GM19438 (cell line): ENCODE data around the gene PSME4.
"Not testable (repeated sequence)": the region's sequence is repeated elsewhere in the genome, so short reads cannot be mapped to it uniquely, and the experiment has no call there.

Source experiments
- ATAC-seq: cut with Tn5 transposase; IDR thresholded peaks from one replicate; pipeline ENCODE4 v1.9.1; 2021; ENCODE audit warnings: low read depth; ENCODE audit not compliant: unreplicated experiment

The PSME4 gene

DNA sequence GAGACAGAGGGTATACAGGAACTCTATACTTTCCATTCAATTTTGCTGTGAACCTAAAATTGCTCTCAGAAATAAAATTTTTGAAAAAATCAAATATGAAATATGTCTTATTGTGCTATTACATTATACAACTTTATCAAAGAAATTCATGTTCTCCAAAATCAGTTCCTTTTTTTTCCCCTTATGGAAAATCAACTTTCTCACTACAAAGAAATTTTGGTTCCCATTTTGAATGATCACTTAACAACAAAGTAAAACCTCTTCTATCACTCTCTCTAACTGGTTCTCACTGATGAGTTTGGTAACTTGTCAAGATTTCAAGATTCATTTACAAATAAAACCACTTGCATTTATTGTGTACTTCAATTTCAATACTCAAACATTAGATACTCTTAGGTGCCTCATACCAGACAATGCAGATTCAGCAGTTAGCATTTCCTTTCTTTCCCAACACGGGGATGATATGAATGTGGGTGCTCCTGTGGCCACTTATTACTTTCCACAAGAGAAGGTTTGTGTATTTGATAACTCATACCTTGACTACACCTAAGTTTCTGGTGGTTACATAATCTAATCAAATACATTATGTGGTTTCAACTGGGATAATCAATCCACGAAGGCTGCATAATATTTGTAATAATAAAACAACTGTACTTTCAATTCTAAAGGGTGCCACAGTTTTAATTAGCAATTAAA, 6.4 kb downstream of the PSME4 start:
- ATAC-seq, result no peak

DNA sequence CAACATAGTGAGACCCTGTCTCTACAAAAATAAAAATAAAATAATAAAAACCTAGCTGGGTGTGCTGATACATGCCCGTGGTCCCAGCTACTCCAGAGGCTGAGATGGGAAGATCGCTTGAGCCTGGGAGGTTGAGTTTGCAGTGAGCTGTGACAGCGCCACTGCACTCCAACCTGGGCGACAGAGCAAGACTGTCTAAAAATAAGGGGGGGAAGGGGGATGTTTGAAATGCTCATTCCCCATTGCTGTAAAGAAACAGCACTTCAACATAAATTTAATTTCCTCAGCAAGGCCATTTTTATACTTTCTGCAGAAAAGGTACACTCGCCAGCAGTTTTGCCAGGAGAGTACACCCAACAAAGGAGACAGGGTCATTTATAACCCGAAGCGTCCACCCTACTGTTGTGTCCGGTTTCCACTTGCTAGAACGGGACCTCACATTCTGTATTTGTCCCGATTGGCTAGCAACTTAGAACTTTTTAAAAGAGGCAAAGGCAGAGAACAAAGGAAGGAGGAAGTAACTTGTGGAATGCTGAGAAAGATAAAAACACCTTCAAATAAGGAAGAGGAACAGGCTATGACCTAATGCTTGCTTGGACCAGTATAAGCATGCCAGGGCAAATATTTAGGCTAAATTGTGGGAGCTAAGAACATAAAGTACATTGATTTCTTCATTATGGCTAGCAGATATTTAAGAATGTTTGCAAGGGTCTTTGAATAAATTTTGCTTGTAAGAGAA, 9.1 kb downstream of the PSME4 start:
- not testable (repeated sequence) for ATAC-seq

DNA sequence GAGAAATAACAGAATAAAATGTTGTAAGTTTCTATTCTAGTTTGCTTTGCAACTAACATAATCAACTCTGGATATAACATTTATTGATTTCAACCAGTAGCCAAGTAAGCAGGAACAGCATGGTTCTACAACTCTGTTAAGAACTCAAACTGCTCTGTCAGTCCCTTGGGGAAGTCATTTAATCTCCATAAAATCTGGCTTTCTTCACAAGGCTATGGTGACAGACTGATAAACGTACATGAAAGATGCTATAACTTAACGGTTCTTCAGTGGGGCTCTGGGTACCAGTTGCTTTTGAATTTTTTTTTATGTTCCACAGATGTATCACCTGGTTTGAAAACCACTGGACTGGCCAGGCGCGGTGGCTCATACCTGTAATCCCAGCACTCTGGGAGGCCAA, 10.3 kb downstream of the PSME4 start:
- ATAC-seq, result no peak

DNA sequence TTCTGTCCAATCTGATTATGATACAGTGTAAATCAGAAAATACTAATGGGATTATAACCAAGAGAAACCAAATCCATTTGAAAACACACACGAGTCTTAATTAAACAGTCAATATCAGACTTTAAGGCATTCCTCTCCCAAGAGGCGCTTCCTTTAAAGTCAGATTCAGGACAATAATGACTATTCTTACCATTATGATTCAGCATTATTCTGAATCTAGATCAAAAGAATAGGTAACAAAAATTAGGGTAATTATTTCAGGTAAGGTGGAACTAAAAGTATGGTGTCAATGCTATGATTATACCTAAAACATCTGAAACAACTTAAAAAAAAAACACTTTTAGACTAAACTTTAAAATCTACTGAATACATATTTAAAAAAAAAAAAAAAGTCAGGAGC, 12.3 kb downstream of the PSME4 start:
- ATAC-seq, result no peak

DNA sequence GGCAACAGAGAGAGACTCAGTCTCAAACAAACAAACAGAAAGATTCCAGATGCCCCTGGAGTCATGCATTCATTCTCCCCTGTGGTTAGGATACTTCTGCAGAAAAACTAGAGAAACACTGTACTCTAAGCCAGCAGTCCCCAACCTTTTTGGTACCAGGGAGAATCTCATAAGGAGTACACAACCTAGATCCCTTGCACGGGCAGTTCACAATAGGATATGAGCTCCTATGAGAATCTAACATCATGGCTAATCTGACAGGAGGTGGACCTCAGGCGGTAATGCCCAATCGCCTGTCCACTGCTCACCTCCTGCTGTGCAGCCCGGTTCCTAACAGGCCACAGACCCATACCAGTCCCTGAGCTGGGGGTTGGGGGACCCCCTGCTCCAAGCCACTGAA, 18.3 kb downstream of the PSME4 start:
- no peak for ATAC-seq

DNA sequence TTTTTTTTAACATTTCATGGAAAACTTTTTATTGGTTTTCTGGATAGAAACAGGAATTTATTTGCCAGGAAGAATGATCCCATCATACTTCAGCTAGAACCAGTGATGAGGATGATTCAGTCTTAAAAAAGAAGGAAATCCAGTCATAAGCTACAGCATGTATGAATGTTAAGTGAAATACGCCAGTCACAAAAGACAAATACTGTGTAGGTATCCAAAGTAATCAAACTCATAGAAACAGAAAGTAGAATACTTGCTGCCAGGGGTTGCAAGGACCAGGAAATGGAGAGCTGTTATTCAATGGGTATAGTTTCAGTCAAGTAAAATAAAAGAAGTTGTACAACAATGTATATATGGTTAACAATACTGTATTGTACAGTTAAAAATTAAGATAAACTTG, 21.3 kb downstream of the PSME4 start:
- no peak for ATAC-seq

DNA sequence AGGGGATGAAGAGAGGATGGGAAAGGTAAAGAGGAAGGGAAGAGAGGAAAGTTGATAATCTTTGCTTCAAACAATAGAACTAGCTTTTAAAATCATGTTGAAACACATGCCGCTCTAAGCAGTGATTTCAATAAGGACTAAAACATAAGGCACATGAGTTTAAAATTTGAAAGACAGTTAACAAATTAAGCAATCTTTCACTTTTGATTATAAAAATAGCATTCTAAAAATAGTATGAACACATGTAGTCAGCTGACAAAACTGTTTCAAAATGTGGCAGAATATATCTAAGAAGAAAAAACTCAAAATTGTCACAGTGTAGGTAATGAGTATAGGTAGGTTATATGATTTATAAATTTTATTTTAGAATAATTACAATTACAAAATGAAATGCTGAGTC, 25.3 kb downstream of the PSME4 start:
- no peak for ATAC-seq

DNA sequence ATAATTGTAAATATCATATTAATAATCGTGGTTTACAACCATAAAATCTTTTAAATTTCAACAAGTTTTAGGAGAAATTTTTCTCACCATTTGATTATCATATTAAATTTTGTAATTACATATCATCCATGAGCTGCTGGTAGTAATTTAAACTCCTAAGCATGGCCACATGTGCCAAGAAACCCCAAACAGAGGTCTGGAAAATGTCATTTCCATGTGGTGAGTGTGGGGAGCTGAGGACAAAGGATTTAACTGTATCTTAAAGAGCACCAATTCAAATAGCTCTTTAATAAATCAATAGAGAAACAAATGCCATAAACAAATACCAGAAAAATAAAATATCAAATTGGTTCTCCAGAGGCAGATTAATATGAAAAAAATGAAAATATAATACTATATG, 26.3 kb downstream of the PSME4 start:
- no peak for ATAC-seq

DNA sequence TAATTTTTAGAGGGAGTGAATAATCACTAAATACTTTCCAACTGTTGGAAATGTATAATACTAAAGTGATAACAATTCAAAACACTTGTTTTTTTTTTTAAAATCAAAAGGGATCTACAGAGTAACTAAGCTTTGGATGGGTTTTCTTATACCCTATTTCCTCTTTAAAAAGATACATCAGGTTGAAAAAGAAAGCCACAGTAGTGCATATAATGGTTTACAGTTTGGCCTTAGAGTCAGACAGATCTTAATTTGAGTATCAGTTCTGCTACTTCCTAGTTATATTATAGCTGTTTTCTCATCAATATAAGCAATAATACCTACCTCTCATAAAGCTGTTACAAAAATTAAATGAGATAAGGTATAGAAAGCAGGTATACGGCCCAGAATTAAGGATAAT, 28.5 kb downstream of the PSME4 start:
- ATAC-seq, result no peak

DNA sequence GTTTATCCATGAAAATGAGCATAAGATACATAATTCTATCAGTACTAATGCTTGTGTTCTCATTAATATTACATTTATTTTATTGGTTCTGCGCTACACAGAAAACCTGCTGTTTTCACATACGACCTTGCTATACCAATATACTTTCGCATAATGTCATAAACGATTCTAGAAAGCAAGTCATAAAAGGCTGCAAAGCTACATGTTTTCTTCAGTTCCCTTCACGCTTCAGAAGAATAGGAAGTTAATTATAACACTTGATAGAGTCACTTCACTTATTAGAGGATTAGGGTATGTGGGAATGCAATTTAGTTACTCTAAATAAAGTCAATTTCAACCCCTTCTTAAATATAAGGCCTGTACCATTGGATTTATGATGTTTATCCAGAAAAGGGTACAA, 29.0 kb downstream of the PSME4 start:
- ATAC-seq, result no peak

DNA sequence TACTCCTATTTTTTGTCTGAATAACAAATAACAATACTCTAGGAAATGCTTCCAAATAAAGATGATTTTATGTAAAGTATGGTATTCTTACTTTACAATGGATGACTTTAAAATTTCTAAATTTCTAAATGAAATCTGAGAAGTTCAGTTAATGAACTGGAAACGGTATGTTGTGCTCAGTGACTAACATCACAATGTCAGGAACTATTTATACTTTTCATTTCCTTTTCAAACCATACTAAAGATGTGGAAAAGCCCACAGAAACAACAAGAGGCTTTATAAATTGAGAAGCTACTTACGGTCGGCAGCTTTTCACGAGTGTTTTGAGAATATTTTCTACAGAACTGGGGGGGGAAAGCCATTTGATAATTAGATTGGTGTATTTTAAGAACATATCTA, 31.1 kb downstream of the PSME4 start:
- ATAC-seq, result no peak

DNA sequence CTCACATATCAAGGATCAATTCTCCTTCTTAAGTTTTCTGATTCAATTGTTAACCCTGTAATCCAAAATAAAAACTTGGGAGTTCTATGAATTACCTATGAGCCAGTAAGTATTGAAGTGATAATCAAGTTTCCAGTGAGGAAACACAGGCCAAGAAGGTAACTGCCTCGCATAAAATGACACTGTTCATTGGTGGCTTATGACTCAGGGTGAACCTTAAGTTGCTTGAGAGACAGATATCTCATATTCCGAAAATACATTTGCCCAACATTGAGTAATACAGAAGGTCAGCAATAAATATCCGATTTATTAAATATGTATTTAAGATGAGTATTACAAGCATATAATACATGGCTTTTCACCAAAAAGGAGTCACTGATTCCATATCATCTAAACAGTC, 31.9 kb downstream of the PSME4 start:
- ATAC-seq, result no peak

DNA sequence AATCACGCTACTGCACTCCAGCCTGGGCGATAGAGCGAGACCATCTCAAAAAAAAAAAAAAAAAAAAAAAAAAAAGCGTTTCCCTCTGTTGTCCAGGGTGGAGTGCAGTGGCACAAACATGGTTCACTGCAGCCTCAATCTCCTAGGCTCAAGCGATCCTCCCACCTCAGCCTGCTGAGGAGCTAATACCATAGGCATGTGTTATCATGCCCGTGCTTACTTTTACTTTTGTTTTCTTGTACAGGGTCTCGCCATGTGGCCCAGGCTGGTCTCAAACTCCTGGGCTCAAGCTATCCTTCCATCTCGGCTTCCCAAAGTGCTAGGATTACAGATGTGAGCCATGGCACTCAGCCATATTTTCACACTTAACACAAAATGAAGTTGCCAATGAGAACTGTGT, 37.5 kb downstream of the PSME4 start:
- ATAC-seq, result no peak

DNA sequence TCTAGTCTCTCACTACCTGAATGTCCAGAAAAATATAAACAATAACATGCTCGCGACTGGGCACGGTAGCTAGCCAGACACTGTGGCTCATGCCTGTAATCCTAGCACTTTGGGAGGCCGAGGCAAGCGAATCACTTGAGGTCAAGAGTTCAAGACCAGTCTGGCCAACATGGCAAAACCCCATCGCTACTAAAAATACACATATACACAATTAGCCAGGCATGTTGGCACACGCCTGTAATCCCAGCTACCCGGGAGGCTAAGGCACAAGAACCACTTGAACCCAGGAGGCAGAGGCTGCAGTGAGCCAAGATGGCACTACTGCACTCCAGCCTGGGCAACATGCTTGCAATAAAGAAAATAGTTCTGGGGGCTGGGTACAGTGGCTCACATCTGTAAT, 44.5 kb downstream of the PSME4 start:
- not testable (repeated sequence) for ATAC-seq

DNA sequence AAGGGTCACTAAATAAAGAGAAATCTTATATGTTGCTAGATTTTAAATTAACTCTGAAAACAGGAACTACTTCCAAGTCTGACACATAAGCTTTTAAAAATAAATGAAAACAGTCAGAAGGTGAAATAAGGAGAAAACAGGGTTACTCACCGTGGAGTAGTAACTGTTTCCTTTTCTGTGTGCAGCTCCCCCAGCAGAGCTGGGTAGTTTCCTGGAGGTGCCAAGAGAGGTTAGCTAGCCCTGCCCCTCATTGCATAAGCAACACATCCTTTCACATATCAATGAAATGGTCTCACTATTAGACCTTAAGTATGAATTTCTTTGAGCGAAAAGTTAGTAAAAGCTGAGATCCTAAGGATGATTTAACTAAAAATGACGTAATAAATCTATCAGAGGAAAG, 57.1 kb downstream of the PSME4 start:
- ATAC-seq, result peak; percentile 69

DNA sequence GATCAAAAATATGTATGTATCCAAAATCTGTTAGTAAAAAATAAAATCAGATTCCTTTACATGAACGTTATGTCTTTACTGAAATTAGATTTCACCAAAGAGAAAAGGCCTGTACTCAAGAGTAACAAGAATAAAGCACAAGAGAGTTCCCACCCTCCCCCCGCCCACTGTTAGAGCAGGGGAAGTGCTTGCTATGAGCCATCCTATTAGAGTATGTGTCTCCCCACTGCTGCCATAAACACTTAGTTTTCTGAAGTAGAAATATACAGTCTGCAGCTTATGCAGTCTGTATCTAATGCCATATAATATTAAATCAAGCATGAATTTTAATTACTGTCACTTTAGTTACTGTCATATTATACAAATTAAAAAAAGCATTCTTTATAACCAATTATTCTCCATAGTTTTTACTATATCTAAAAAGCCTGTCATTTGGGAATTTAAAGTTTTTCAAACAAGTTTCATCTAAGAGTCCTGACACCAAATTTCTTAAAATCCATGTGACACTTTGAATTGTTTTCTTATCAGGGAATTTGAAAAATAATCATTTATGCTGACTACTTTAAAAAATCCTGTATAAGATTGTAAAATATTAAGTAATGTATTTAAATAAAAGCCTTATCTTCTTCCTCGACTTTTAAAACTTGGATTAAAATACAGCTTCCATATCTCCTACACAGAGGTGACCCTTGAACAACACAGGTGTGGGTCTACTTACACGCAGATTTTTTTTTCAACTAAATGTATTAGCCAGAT, 59.2 kb downstream of the PSME4 start:
- no peak for ATAC-seq

DNA sequence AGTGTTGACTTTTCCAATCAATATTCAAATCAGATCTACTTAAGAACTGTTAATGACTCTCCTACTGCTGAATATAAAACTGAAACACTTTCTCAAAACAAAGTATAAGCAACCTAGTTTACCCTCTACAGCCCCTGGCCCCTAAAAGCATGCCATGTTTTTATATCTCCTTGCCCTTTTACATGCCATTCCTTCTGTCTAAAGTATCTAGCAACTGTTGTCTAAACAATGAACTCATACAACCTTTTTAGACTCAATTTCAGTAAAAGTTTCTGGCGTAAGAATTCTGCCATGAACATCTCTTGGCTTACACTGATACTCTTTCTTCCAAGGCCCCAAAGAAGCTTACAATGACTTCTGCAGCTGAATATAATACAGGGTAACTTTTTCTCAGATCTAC, 63.2 kb downstream of the PSME4 start:
- no peak for ATAC-seq

DNA sequence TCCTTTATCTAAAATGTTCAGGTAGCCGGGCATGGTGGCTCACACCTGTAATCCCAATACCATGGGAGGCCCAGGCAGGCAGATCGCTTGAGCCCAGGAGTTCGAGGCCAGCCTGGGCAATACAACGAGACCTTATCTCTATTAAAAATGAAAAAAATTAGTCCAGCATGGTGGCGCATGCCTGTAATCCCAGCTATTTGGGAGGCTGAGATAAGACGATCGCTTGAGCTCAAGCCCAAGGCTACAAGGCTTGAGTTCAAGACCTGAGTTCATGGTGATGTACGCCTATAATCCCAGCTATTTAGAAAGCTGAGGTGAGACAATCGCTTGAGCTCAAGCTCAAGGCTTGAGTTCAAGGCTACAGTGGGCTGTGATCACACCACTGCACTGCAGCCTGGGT, 65.4 kb downstream of the PSME4 start:
- no peak for ATAC-seq

DNA sequence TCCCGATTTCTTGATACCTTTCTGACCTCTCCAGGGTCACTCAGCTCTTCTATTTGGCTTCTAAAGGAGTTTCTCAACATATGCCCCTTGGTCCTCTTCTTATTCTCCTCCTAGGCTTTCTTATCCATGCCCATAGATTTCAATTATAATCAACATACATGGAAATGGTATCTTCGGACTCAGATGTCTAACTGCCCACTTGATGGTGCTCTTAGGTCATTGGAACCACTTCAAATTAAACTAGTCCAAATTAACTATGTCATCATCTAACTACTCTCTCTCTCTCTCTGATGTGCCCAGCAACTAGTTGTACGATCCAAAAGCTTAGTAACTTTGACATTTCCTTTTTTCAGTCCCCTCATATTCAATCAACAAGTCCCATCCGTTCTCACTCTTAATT, 67.8 kb downstream of the PSME4 start:
- ATAC-seq, result no peak

DNA sequence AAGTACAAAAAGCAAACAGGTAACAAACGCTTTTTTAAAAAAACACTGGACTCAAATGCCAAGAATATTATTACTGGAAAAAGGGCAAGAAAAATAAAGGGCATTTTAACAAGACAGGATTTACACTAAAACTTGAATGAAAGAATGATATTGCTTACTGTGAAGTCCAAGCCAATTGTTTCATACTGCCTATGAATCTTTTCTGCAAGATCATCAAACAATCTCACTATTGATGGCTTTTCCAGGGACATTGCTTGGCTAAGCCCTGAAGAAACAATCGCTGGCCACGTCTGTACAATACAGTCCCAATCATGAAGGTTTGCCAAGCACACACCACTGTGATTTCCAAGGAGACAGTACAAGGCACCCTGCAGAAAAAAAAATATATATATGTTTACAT, 69.6 kb downstream of the PSME4 start:
- no peak for ATAC-seq

DNA sequence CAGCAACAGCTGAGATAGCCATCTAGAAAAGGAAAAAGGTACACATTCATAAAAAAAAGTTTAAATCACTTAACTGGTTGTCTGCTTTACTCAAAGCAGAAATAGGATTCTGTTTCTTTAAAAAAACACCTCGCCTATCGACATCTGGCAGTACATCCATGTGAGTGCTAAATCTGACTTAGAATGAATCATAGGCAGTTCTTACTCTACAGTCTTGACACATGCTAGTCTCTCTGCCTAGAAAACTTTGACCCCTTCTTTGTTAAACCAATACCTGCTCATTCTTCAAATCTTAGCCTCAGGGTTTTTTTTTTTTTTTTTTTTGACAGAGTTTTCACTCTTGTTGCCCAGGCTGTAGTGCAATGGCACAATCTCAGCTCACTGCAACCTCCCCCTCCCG, 73.9 kb downstream of the PSME4 start:
- ATAC-seq, result no peak
